GM18858 (cell line): ENCODE results near the gene CDH22.

ENCODE experiments used
- ATAC-seq: cut with Tn5 transposase; IDR thresholded peaks from one replicate; pipeline ENCODE4 v1.9.1; 2021; ENCODE audit not compliant: unreplicated experiment

CDH22 gene

GRCh38 chr20:46200582-46201570, 107.4 kb downstream of the CDH22 start:
- ATAC-seq = no peak

- no peak for ATAC-seq
Observed at GRCh38 chr20:46199198-46199597, 109.1 kb downstream of the CDH22 start.

GRCh38 chr20:46196990-46197389, 111.3 kb downstream of the CDH22 start:
- ATAC-seq = no peak

GRCh38 chr20:46195264-46196036, 112.8 kb downstream of the CDH22 start:
- ATAC-seq = no peak

- no peak for ATAC-seq
Observed at GRCh38 chr20:46194409-46194808, 113.9 kb downstream of the CDH22 start.

GRCh38 chr20:46192376-46192944, 115.8 kb downstream of the CDH22 start:
- ATAC-seq = no peak

GRCh38 chr20:46191611-46192010, 116.7 kb downstream of the CDH22 start:
- ATAC-seq = no peak

GRCh38 chr20:46191168-46191540, 117.1 kb downstream of the CDH22 start:
- no peak for ATAC-seq

- ATAC-seq = no peak
Observed at GRCh38 chr20:46190478-46191167, 117.7 kb downstream of the CDH22 start.

GRCh38 chr20:46188866-46189541, 119.3 kb downstream of the CDH22 start:
- no peak for ATAC-seq

GRCh38 chr20:46186210-46186609, 122.1 kb downstream of the CDH22 start:
- ATAC-seq = no peak

GRCh38 chr20:46185353-46185752, 122.9 kb downstream of the CDH22 start:
- ATAC-seq = no peak

- no peak for ATAC-seq
Observed at GRCh38 chr20:46183768-46184167, 124.5 kb downstream of the CDH22 start.

- ATAC-seq = no peak
Observed at GRCh38 chr20:46182276-46183200, 125.8 kb downstream of the CDH22 start.

GRCh38 chr20:46179862-46180261, 128.4 kb downstream of the CDH22 start:
- no peak for ATAC-seq

- ATAC-seq = no peak
Observed at GRCh38 chr20:46178891-46179290, 129.4 kb downstream of the CDH22 start.

- ATAC-seq = no peak
Observed at GRCh38 chr20:46177768-46178167, 130.5 kb downstream of the CDH22 start.

- ATAC-seq = no peak
Observed at GRCh38 chr20:46176739-46177378, 131.4 kb downstream of the CDH22 start.

GRCh38 chr20:46175127-46175494, 133.2 kb downstream of the CDH22 start:
- ATAC-seq = no peak
